ENCODE measurements around the gene MYMX. TPM values are rescaled to one million over a fixed set of nuclear protein-coding genes. Genes with fewer than 3 reads are reported as not detected.

MYMX gene
- total RNA-seq, 1 experiment from 2014 or later: not detected

GRCh38 chr6:44232676-44233566, 16.2 kb downstream of the MYMX start:
- no peak overlapping the region for H3K27ac Mint-ChIP-seq (ENCODE audit: unreplicated experiment)
- CTCF ChIA-PET: interaction anchor here (0.6 kb wide), 1 partner anchor 57 kb away, joined by 3 read pairs; no protein-coding TSS in a partner anchor
- H3K4me1 Mint-ChIP-seq (ENCODE audit: low read depth, unreplicated experiment): peaks cover 25% of the 10 kb centered on the region

GRCh38 chr6:44233567-44234100, 16.9 kb downstream of the MYMX start:
- Mint-ChIP-seq H3K27me3 (ENCODE audit: unreplicated experiment) (no peaks in the 10 kb centered on the region), H3K4me1 (ENCODE audit: low read depth, unreplicated experiment) (peaks cover 30% of the 10 kb centered on the region), H3K36me3 (ENCODE audit: insufficient read depth, unreplicated experiment) (peaks cover 60% of the 10 kb centered on the region), H3K9me3 (ENCODE audit: low read depth, unreplicated experiment) (no peaks in the 10 kb centered on the region), H3K27ac (ENCODE audit: unreplicated experiment) (no peak overlapping the region), H3K4me3 (ENCODE audit: low read depth, unreplicated experiment) (no peak overlapping the region)
- intact Hi-C loops (cut with micrococcal nuclease; ENCODE audit: unreplicated experiment): no loop called here
- TF ChIP-seq CTCF (IDR thresholded peaks at IDR 0.05; ENCODE audit: unreplicated experiment): no peak
- CTCF ChIA-PET: interaction anchor here (1.1 to 2.0 kb wide), 3 partner anchors 9 to 137 kb away, joined by 7 to 12 read pairs (median 10); no protein-coding TSS in a partner anchor
- no peak for DNase-seq
- BruUV-seq (replicated peaks): no TSS peak

More at GRCh38 chr6:44232676-44233566, 16.2 kb downstream of the MYMX start:
- no TSS peak for BruUV-seq (replicated peaks)
- peaks cover 53% of the 10 kb centered on the region for H3K36me3 Mint-ChIP-seq (ENCODE audit: insufficient read depth, unreplicated experiment)
- no peaks in the 10 kb centered on the region for H3K9me3 Mint-ChIP-seq (ENCODE audit: low read depth, unreplicated experiment)
- no peak for DNase-seq
- no peaks in the 10 kb centered on the region for H3K27me3 Mint-ChIP-seq (ENCODE audit: unreplicated experiment)
- H3K4me3 Mint-ChIP-seq (ENCODE audit: low read depth, unreplicated experiment): no peak overlapping the region
- TF ChIP-seq CTCF (IDR thresholded peaks at IDR 0.05; ENCODE audit: unreplicated experiment): no peak
- intact Hi-C loops (cut with micrococcal nuclease; ENCODE audit: unreplicated experiment): no loop called here

GRCh38 chr6:44234101-44235025, 17.6 kb downstream of the MYMX start:
- intact Hi-C loops (cut with micrococcal nuclease; ENCODE audit: unreplicated experiment): loop anchor here (5.0 kb wide), 1 partner anchor 137 kb away; no protein-coding TSS in a partner anchor
- peaks cover 57% of the 10 kb centered on the region for H3K36me3 Mint-ChIP-seq (ENCODE audit: insufficient read depth, unreplicated experiment)
- H3K27ac Mint-ChIP-seq (ENCODE audit: unreplicated experiment): no peak overlapping the region
- no TSS peak for BruUV-seq (replicated peaks)
- CTCF ChIA-PET: interaction anchor here (0.6 to 2.0 kb wide), 6 partner anchors 10 to 540 kb away, joined by 3 to 12 read pairs (median 6); no protein-coding TSS in a partner anchor
- peak; percentile 75 for DNase-seq
- no peak overlapping the region for H3K4me3 Mint-ChIP-seq (ENCODE audit: low read depth, unreplicated experiment)
- peak; percentile 91 for TF ChIP-seq CTCF (IDR thresholded peaks at IDR 0.05; ENCODE audit: unreplicated experiment)
- no peaks in the 10 kb centered on the region for H3K9me3 Mint-ChIP-seq (ENCODE audit: low read depth, unreplicated experiment)
- peaks cover 38% of the 10 kb centered on the region for H3K4me1 Mint-ChIP-seq (ENCODE audit: low read depth, unreplicated experiment)
- no peaks in the 10 kb centered on the region for H3K27me3 Mint-ChIP-seq (ENCODE audit: unreplicated experiment)

- peaks cover 41% of the 10 kb centered on the region for H3K4me1 Mint-ChIP-seq (ENCODE audit: low read depth, unreplicated experiment)
- H3K27me3 Mint-ChIP-seq (ENCODE audit: unreplicated experiment): no peaks in the 10 kb centered on the region
- CTCF ChIA-PET: interaction anchor here (0.9 to 2.0 kb wide), 3 partner anchors 11 to 139 kb away, joined by 3 to 12 read pairs (median 10); no protein-coding TSS in a partner anchor
- H3K4me3 Mint-ChIP-seq (ENCODE audit: low read depth, unreplicated experiment): no peak overlapping the region
- intact Hi-C loops (cut with micrococcal nuclease; ENCODE audit: unreplicated experiment): loop anchor here (5.0 kb wide), 1 partner anchor 138 kb away; no protein-coding TSS in a partner anchor
- no peak overlapping the region for H3K27ac Mint-ChIP-seq (ENCODE audit: unreplicated experiment)
- H3K9me3 Mint-ChIP-seq (ENCODE audit: low read depth, unreplicated experiment): no peaks in the 10 kb centered on the region
- TF ChIP-seq CTCF (IDR thresholded peaks at IDR 0.05; ENCODE audit: unreplicated experiment): peak; percentile 4
- DNase-seq: no peak
- BruUV-seq (replicated peaks): no TSS peak
- H3K36me3 Mint-ChIP-seq (ENCODE audit: insufficient read depth, unreplicated experiment): peaks cover 54% of the 10 kb centered on the region
Observed at GRCh38 chr6:44235269-44235668, 18.5 kb downstream of the MYMX start.
